NAMALWA (cell line): ENCODE measurements around the gene DNAJA1.
"Not testable (repeated sequence)": the region's sequence is repeated elsewhere in the genome, so short reads cannot be mapped to it uniquely, and the experiment has no call there.

Experiments
- DNase-seq: peaks from one replicate; pipeline ENCODE4 v3.0.0-alpha.2; 2015; ENCODE audit warnings: low spot score

DNAJA1 gene

DNA sequence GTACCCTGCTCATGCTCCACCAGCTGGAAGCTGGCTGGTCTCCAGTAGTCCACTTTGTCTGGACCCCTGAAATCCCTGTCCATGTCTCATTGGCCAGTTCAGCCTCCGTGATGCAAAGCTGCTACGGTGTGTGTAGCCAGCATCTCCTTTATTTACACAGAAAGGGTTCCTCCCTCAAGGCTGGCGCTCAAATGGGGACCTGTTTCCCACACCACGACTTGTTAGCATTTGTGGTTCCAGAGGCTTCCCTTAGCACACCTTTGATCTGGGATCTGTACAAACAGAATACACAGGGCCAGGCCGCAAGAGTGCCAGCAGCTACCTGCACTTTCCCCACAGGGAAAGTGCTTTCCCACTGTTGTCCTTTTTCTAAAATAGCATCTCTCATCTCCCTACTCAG lies 57.1 kb downstream of the DNAJA1 start:
- DNase-seq = no peak

DNA sequence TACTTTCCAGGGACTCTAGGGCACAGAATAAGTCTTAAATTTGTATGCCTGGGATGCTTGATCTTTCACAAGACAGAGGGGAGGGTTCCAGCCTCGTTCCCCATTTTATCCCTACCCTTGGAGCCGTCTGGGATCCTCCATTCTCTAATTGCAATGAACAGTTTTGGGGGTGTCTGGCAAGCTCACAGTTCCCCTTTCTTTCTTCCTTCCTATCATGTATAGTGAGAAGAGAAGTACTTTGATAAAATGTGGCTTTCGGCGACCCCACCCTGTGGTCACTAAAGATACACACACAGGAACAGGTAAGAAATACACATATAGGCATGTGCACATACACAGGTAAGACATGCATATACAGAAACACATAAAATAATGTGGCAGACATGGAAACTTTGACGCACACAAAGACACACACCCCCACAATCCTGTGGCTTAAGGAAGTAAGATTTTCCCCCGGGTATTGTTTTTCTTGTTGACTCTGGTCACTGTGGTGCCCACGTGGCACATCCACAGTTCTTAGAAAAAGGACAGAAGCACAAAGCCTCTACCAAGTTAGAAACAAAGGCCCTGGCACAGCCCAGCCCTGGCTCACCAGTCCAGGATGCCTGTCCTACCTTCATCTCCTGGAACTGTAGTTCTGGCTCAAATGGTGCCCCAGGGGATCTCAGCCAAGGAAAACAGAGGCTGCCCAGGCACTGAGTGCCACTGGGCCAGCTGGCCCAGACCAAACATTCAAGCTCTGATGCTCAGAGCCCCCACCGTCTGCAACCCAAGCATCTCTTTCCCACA lies 57.7 kb downstream of the DNAJA1 start:
- no peak for DNase-seq

DNA sequence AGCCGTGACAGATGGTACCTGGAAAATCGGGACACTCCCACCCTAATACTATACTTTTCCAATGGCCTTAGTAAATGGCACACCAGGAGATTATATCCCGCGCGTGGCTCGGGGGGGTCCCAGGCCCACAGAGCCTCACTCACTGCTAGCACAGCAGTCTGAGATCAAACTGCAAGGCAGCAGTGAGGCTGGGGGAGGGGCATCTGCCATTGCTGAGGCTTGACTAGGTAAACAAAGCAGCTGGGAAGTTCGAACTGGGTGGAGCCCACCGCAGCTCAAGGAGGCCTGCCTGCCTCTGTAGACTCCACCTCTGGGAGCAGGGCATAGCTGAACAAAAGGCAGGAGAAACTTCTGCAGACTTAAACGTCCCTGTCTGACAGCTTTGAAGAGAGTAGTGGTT lies 60.6 kb downstream of the DNAJA1 start:
- DNase-seq = not testable (repeated sequence)
